Measurements from ENCODE around the gene RNF40.

DNA sequence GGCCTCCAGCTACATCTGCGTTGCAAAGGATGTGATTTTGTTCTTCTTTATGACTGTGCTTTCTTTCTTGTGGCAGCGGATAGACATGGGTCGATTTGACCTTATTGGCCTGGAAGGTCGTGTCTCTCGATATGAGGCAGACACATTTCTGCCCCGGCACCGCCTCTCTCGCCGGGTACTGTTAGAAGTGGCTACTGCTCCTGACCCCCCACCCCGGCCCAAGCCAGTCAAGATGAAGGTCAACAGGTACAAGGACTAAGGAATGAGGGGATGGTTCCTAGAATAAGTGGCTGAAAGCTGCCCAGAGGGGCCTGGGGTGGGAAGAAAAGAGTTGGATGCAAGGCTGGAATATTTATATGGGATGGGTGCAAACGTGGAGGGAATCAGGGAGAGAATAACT lies 42.0 kb upstream of the RNF40 start:
- TF ChIP-seq, protein P1, sequence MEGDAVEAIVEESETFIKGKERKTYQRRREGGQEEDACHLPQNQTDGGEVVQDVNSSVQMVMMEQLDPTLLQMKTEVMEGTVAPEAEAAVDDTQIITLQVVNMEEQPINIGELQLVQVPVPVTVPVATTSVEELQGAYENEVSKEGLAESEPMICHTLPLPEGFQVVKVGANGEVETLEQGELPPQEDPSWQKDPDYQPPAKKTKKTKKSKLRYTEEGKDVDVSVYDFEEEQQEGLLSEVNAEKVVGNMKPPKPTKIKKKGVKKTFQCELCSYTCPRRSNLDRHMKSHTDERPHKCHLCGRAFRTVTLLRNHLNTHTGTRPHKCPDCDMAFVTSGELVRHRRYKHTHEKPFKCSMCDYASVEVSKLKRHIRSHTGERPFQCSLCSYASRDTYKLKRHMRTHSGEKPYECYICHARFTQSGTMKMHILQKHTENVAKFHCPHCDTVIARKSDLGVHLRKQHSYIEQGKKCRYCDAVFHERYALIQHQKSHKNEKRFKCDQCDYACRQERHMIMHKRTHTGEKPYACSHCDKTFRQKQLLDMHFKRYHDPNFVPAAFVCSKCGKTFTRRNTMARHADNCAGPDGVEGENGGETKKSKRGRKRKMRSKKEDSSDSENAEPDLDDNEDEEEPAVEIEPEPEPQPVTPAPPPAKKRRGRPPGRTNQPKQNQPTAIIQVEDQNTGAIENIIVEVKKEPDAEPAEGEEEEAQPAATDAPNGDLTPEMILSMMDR (optimal IDR thresholded peaks at IDR 0.05 in 1 of 3, IDR thresholded peaks at IDR 0.05 in 1 of 3, conservative IDR thresholded peaks at IDR 0.05 in 1 of 3; ENCODE audit: extremely low read depth in 1 of 3, insufficient read depth in 2 of 3, low read length in 3 of 3): no peak
- TF ChIP-seq EZH2 (IDR thresholded peaks at IDR 0.05; ENCODE audit: low read length): no peak

Data from keratinocyte (primary cell).